Measurements from ENCODE around the gene TASP1.

- TF ChIP-seq CTCF (IDR thresholded peaks at IDR 0.05) (no peak), EP300 (IDR thresholded peaks at IDR 0.05) (no peak), POLR2AphosphoS5 (IDR thresholded peaks at IDR 0.05) (no peak)
Measured at GRCh38 chr20:13501500-13501899, 137.2 kb downstream of the TASP1 start.
